ENCODE measurements around the gene NOXO1. TPM values are rescaled to one million over a fixed set of nuclear protein-coding genes. Genes with fewer than 3 reads are reported as not detected.

NOXO1 gene
- total and polyA plus RNA-seq, 2 donors (not counting 3 experiments of a cell fraction or from before 2014, with no cell fraction given), result 0.37 to 0.60 TPM

- Histone ChIP-seq H3K9me3 (replicated peaks; ENCODE audit: control insufficient read depth, insufficient read depth, low read length) (no peaks in the 10 kb centered on the region), H3K36me3 (ENCODE audit: control insufficient read depth in 2 of 2, extremely low read depth in 1 of 2, insufficient read depth in 2 of 2, low read length in 2 of 2) (peaks cover 8 to 17% of the 10 kb centered on the region in 2 experiments), H3K4me1 (ENCODE audit: control insufficient read depth, extremely low read depth, insufficient read depth, low read length) (peaks cover 27% of the 10 kb centered on the region), H2AFZ (ENCODE audit: low read depth, low read length) (peak within 1 kb of the TSS; percentile 9), H3K4me2 (ENCODE audit: insufficient read depth, low read length) (peak within 1 kb of the TSS; percentile 95), H3K27me3 (ENCODE audit: control insufficient read depth in 2 of 2, insufficient read depth in 2 of 2, low read length in 2 of 2) (no peaks in the 10 kb centered on the region), H3K9me1 (replicated peaks; ENCODE audit: control insufficient read depth, extremely low read depth, insufficient read depth, low read length) (no peaks in the 10 kb centered on the region), H3K9ac (replicated peaks; ENCODE audit: extremely low read depth, insufficient read depth, low read length) (peak within 1 kb of the TSS; percentile 92), H4K20me1 (replicated peaks; ENCODE audit: control insufficient read depth, extremely low read depth, insufficient read depth, low read length) (no peaks in the 10 kb centered on the region), H3K4me3 (replicated peaks in 1 of 3; ENCODE audit: insufficient read depth in 1 of 3, low read depth in 1 of 3, low read length in 3 of 3) (peak within 1 kb of the TSS; percentile 85 to 95 (median 89)), H3K27ac (ENCODE audit: insufficient read depth, low read depth, low read length) (peak within 1 kb of the TSS; percentile 76), H3K79me2 (ENCODE audit: control insufficient read depth, insufficient read depth, low read length) (peaks cover 47% of the 10 kb centered on the region)
- CTCF ChIA-PET, result interaction anchor here (0.9 to 1.6 kb wide), 4 partner anchors 12 to 176 kb away, joined by 3 to 7 read pairs (median 4); partner anchors contain the start of gene GFER
- POLR2A ChIA-PET, result interaction anchor here (0.6 to 1.4 kb wide), 14 partner anchors 9 to 544 kb away, joined by 3 to 11 read pairs (median 4); partner anchors contain the start of genes MSRB1, NTHL1, NUBP2 and SPSB3
- dilution Hi-C loops (cut with MboI; ENCODE audit: extremely low pct_ligation_motif_present, low sequenced_read_pairs) (no loop called here), intact Hi-C loops (cut with micrococcal nuclease) (loop anchor here (2.0 kb wide), 1 partner anchor 44 kb away; the partner anchor contains the start of gene ZNF598)
- TF ChIP-seq FOS (IDR thresholded peaks at IDR 0.05; ENCODE audit: borderline replicate concordance, insufficient read depth, low read length), result peak; percentile 10
- no peak for TF ChIP-seq JUN (IDR thresholded peaks at IDR 0.05; ENCODE audit: borderline replicate concordance, insufficient read depth, insufficient read length, low read depth)
- TF ChIP-seq, protein P1, sequence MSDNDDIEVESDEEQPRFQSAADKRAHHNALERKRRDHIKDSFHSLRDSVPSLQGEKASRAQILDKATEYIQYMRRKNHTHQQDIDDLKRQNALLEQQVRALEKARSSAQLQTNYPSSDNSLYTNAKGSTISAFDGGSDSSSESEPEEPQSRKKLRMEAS (IDR thresholded peaks at IDR 0.05; ENCODE audit: insufficient read depth, insufficient read length), result peak; percentile 81
- TF ChIP-seq POLR2A (IDR thresholded peaks at IDR 0.05; ENCODE audit: low read depth, low read length), result peak; percentile 100
- peak; percentile 100 for TF ChIP-seq POLR2AphosphoS5 (IDR thresholded peaks at IDR 0.05; ENCODE audit: insufficient read depth, low read depth, low read length)
- no peak for TF ChIP-seq EZH2 (IDR thresholded peaks at IDR 0.05; ENCODE audit: borderline replicate concordance, low read depth, low read length, severe bottlenecking)
- TF ChIP-seq, protein P2, sequence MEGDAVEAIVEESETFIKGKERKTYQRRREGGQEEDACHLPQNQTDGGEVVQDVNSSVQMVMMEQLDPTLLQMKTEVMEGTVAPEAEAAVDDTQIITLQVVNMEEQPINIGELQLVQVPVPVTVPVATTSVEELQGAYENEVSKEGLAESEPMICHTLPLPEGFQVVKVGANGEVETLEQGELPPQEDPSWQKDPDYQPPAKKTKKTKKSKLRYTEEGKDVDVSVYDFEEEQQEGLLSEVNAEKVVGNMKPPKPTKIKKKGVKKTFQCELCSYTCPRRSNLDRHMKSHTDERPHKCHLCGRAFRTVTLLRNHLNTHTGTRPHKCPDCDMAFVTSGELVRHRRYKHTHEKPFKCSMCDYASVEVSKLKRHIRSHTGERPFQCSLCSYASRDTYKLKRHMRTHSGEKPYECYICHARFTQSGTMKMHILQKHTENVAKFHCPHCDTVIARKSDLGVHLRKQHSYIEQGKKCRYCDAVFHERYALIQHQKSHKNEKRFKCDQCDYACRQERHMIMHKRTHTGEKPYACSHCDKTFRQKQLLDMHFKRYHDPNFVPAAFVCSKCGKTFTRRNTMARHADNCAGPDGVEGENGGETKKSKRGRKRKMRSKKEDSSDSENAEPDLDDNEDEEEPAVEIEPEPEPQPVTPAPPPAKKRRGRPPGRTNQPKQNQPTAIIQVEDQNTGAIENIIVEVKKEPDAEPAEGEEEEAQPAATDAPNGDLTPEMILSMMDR (IDR thresholded peaks at IDR 0.05; ENCODE audit: extremely low read depth in 1 of 2, insufficient read depth in 1 of 2, low read depth in 1 of 2, low read length in 2 of 2), result no peak
- TF ChIP-seq GATA2 (IDR thresholded peaks at IDR 0.05; ENCODE audit: insufficient read depth, insufficient read length, low read depth, low read length), result no peak
- TF ChIP-seq MYC (IDR thresholded peaks at IDR 0.05; ENCODE audit: low read depth, low read length), result peak; percentile 83
- FAIRE-seq (peak; percentile 98), DNase-seq (ENCODE audit: low read depth, low spot score) (peak; percentile 99)
- TSS peak; percentile 89 for BruUV-seq (replicated peaks)
Observed at GRCh38 chr16:1964506-1965395, 16.5 kb downstream of the NOXO1 start, which contains the start of gene RPS2. Gene RPS2, minus strand, starts transcription at chr16:1964826. Its CDS starts 201 bp downstream, at chr16:1964625.

Data from endothelial cell of umbilical vein (primary cell).